Erythroblast (primary cell): ENCODE data around the gene SLC25A29.

Experiments used
- GATA1 ChIP-seq: IDR thresholded peaks from 2 replicates; pipeline ENCODE4 v1.6.1; 2011; ENCODE audit warnings: low read depth, mild to moderate bottlenecking, control low read depth, low read length, moderate library complexity
- POLR2A ChIP-seq: IDR thresholded peaks from 2 replicates; pipeline ENCODE4 v1.6.1; 2011; ENCODE audit warnings: mild to moderate bottlenecking, low read length

GRCh38 chr14:100320157-100320856 is 14.1 kb upstream of the SLC25A29 start:
- TF ChIP-seq POLR2A, result no peak
- TF ChIP-seq GATA1, result no peak
